ENCODE measurements around the gene AKT1S1. TPM values are rescaled to one million over a fixed set of nuclear protein-coding genes. Genes with fewer than 3 reads are reported as not detected.
A peak's percentile ranks its signal among the peaks of the same experiment; 100 is the strongest.

The AKT1S1 gene
- total RNA-seq, 2 donors from 2014 or later: 33.8 to 72.8 TPM

- peak; percentile 92 for ATAC-seq (replicated peaks)
- H3K4me1 Mint-ChIP-seq: peaks cover 28% of the 10 kb centered on the region
Measured at GRCh38 chr19:49850487-49851342, 26.4 kb downstream of the AKT1S1 start, which contains the start of gene PTOV1. Gene PTOV1 (plus strand): TSS chr19:49851159.

GRCh38 chr19:49850221-49850486 lies 27.0 kb downstream of the AKT1S1 start:
- H3K4me3 Mint-ChIP-seq: peak overlapping the region; percentile 83
- H3K27me3 Mint-ChIP-seq: no peaks in the 10 kb centered on the region
- H3K27ac Mint-ChIP-seq: peak overlapping the region; percentile 88
- no peak for ATAC-seq (replicated peaks)
- peaks cover 21% of the 10 kb centered on the region for H3K36me3 Mint-ChIP-seq (ENCODE audit: low read depth)
- H3K9me3 Mint-ChIP-seq: no peaks in the 10 kb centered on the region
- H3K4me1 Mint-ChIP-seq: peaks cover 28% of the 10 kb centered on the region

More at GRCh38 chr19:49850487-49851342, 26.4 kb downstream of the AKT1S1 start, which contains the start of gene PTOV1:
- peak within 1 kb of the TSS; percentile 88 for H3K27ac Mint-ChIP-seq
- H3K4me3 Mint-ChIP-seq: peak within 1 kb of the TSS; percentile 87
- H3K9me3 Mint-ChIP-seq: no peaks in the 10 kb centered on the region
- H3K27me3 Mint-ChIP-seq: no peaks in the 10 kb centered on the region
- peaks cover 26% of the 10 kb centered on the region for H3K36me3 Mint-ChIP-seq (ENCODE audit: low read depth)

GRCh38 chr19:49849433-49850220 lies 27.5 kb downstream of the AKT1S1 start:
- Mint-ChIP-seq H3K4me3 (peak overlapping the region; percentile 83), H3K4me1 (peaks cover 28% of the 10 kb centered on the region), H3K36me3 (ENCODE audit: low read depth) (peaks cover 19% of the 10 kb centered on the region), H3K27ac (peak overlapping the region; percentile 88), H3K27me3 (no peaks in the 10 kb centered on the region), H3K9me3 (no peaks in the 10 kb centered on the region)
- no peak for ATAC-seq (replicated peaks)

GRCh38 chr19:49848938-49849337 lies 28.2 kb downstream of the AKT1S1 start:
- peak overlapping the region; percentile 32 for H3K27ac Mint-ChIP-seq
- peak overlapping the region; percentile 83 for H3K4me3 Mint-ChIP-seq
- ATAC-seq (replicated peaks): peak; percentile 10
- H3K27me3 Mint-ChIP-seq: no peaks in the 10 kb centered on the region
- peaks cover 28% of the 10 kb centered on the region for H3K4me1 Mint-ChIP-seq
- no peaks in the 10 kb centered on the region for H3K9me3 Mint-ChIP-seq
- H3K36me3 Mint-ChIP-seq (ENCODE audit: low read depth): peaks cover 19% of the 10 kb centered on the region

GRCh38 chr19:49847731-49848696 lies 29.1 kb downstream of the AKT1S1 start:
- H3K27ac Mint-ChIP-seq: no peak overlapping the region
- peaks cover 28% of the 10 kb centered on the region for H3K4me1 Mint-ChIP-seq
- H3K27me3 Mint-ChIP-seq: no peaks in the 10 kb centered on the region
- peak; percentile 20 for ATAC-seq (replicated peaks)
- H3K36me3 Mint-ChIP-seq (ENCODE audit: low read depth): peaks cover 19% of the 10 kb centered on the region
- peak overlapping the region; percentile 83 for H3K4me3 Mint-ChIP-seq
- H3K9me3 Mint-ChIP-seq: no peaks in the 10 kb centered on the region

- H3K36me3 Mint-ChIP-seq (ENCODE audit: low read depth): peaks cover 8% of the 10 kb centered on the region
- ATAC-seq (replicated peaks): no peak
- no peak overlapping the region for H3K4me3 Mint-ChIP-seq
- H3K4me1 Mint-ChIP-seq: peaks cover 18% of the 10 kb centered on the region
- H3K27ac Mint-ChIP-seq: no peak overlapping the region
- no peaks in the 10 kb centered on the region for H3K27me3 Mint-ChIP-seq
- H3K9me3 Mint-ChIP-seq: no peaks in the 10 kb centered on the region
Measured at GRCh38 chr19:49846408-49846807, 30.7 kb downstream of the AKT1S1 start.

- Mint-ChIP-seq H3K4me3 (no peak overlapping the region), H3K36me3 (ENCODE audit: low read depth) (peaks cover 7% of the 10 kb centered on the region), H3K27ac (no peak overlapping the region), H3K4me1 (peaks cover 18% of the 10 kb centered on the region), H3K27me3 (no peaks in the 10 kb centered on the region), H3K9me3 (no peaks in the 10 kb centered on the region)
- ATAC-seq (replicated peaks): no peak
Measured at GRCh38 chr19:49845414-49845813, 31.7 kb downstream of the AKT1S1 start.

- ATAC-seq (replicated peaks): no peak
- Mint-ChIP-seq H3K9me3 (no peaks in the 10 kb centered on the region), H3K27me3 (no peaks in the 10 kb centered on the region), H3K27ac (no peak overlapping the region), H3K36me3 (ENCODE audit: low read depth) (peaks cover 12% of the 10 kb centered on the region), H3K4me3 (no peak overlapping the region), H3K4me1 (peaks cover 12% of the 10 kb centered on the region)
Measured at GRCh38 chr19:49844138-49845095, 32.7 kb downstream of the AKT1S1 start.

- Mint-ChIP-seq H3K4me1 (peaks cover 6% of the 10 kb centered on the region), H3K9me3 (no peaks in the 10 kb centered on the region), H3K4me3 (no peak overlapping the region), H3K27me3 (no peaks in the 10 kb centered on the region), H3K36me3 (ENCODE audit: low read depth) (peaks cover 24% of the 10 kb centered on the region), H3K27ac (no peak overlapping the region)
- ATAC-seq (replicated peaks): no peak
Measured at GRCh38 chr19:49843265-49843664, 33.9 kb downstream of the AKT1S1 start.

GRCh38 chr19:49840736-49841249 lies 36.4 kb downstream of the AKT1S1 start:
- Mint-ChIP-seq H3K27me3 (no peaks in the 10 kb centered on the region), H3K4me1 (peaks cover 5% of the 10 kb centered on the region), H3K36me3 (ENCODE audit: low read depth) (peaks cover 36% of the 10 kb centered on the region), H3K9me3 (no peaks in the 10 kb centered on the region), H3K4me3 (no peak overlapping the region), H3K27ac (peak overlapping the region; percentile 39)
- ATAC-seq (replicated peaks): no peak

GRCh38 chr19:49840321-49840720 lies 36.8 kb downstream of the AKT1S1 start:
- no peaks in the 10 kb centered on the region for H3K9me3 Mint-ChIP-seq
- peak overlapping the region; percentile 39 for H3K27ac Mint-ChIP-seq
- peaks cover 38% of the 10 kb centered on the region for H3K36me3 Mint-ChIP-seq (ENCODE audit: low read depth)
- peaks cover 5% of the 10 kb centered on the region for H3K4me1 Mint-ChIP-seq
- H3K4me3 Mint-ChIP-seq: no peak overlapping the region
- no peak for ATAC-seq (replicated peaks)
- H3K27me3 Mint-ChIP-seq: no peaks in the 10 kb centered on the region

- Mint-ChIP-seq H3K27me3 (no peaks in the 10 kb centered on the region), H3K36me3 (ENCODE audit: low read depth) (peaks cover 44% of the 10 kb centered on the region), H3K27ac (no peak overlapping the region), H3K4me3 (no peak overlapping the region), H3K4me1 (peaks cover 5% of the 10 kb centered on the region), H3K9me3 (no peaks in the 10 kb centered on the region)
- no peak for ATAC-seq (replicated peaks)
Measured at GRCh38 chr19:49839713-49840112, 37.4 kb downstream of the AKT1S1 start.
